ENCODE data around the gene TRAPPC2L. TPM values are rescaled to one million over a fixed set of nuclear protein-coding genes. Genes with fewer than 3 reads are reported as not detected.

The TRAPPC2L gene
- total and polyA plus RNA-seq, 10 of the 15 experiments (the other 5 are each of a cell fraction or from before 2014, with no cell fraction given), result 56.3 to 363 (median 118) TPM

- no peaks in the 10 kb centered on the region for H4K20me1 ChIP-seq (ENCODE audit: control insufficient read depth, insufficient read depth)
- no peak overlapping the region for H3K27ac ChIP-seq (ENCODE audit: control insufficient read depth, insufficient read depth)
- H3K79me2 ChIP-seq (ENCODE audit: control insufficient read depth, insufficient read depth, low read length), result no peaks in the 10 kb centered on the region
- CTCF ChIA-PET, result no interaction called here
- DNase-seq (ENCODE audit: low read depth, low spot score) (no peak), ATAC-seq (no peak), FAIRE-seq (no peak)
- BruUV-seq (replicated peaks), result no TSS peak
- intact Hi-C loops (cut with micrococcal nuclease; ENCODE audit: unreplicated experiment), result no loop called here
- POLR2A ChIA-PET, result no interaction called here
- no peak overlapping the region for H3K9ac ChIP-seq (ENCODE audit: control insufficient read depth, insufficient read depth, low read length)
- RAD21 ChIA-PET (ENCODE audit: unreplicated experiment), result no interaction called here
- no peaks in the 10 kb centered on the region for H3K27me3 ChIP-seq (replicated peaks in 1 of 2; ENCODE audit: control insufficient read depth in 2 of 2, insufficient read depth in 2 of 2, low read length in 1 of 2)
- no peak for TF ChIP-seq FOXM1 (IDR thresholded peaks at IDR 0.05; ENCODE audit: low read depth, low read length)
- no peak for TF ChIP-seq MTA3 (IDR thresholded peaks at IDR 0.05; ENCODE audit: borderline replicate concordance, low read length)
- TF ChIP-seq CREM (IDR thresholded peaks at IDR 0.05; ENCODE audit: low read depth), result no peak
- no peak for TF ChIP-seq FOS (IDR thresholded peaks at IDR 0.05; ENCODE audit: borderline replicate concordance, extremely low read depth, insufficient read length)
- TF ChIP-seq MEF2A (IDR thresholded peaks at IDR 0.05; ENCODE audit: insufficient read depth, low read depth, low read length), result no peak
- no peak for TF ChIP-seq SMARCA5 (IDR thresholded peaks at IDR 0.05)
- no peak for TF ChIP-seq SMC3 (IDR thresholded peaks at IDR 0.05; ENCODE audit: borderline replicate concordance, low read length)
- no peak for TF ChIP-seq EGR1 (IDR thresholded peaks at IDR 0.05; ENCODE audit: borderline replicate concordance in 1 of 2, low read depth in 2 of 2, low read length in 2 of 2)
- TF ChIP-seq KDM1A (IDR thresholded peaks at IDR 0.05; ENCODE audit: borderline replicate concordance), result no peak
- no peak for TF ChIP-seq ZBED1 (IDR thresholded peaks at IDR 0.05; ENCODE audit: borderline replicate concordance)
- no peak for TF ChIP-seq KAT2A (conservative IDR thresholded peaks at IDR 0.05; ENCODE audit: control insufficient read depth, low read depth, low read length)
- no peak for TF ChIP-seq BCL11A (IDR thresholded peaks at IDR 0.05; ENCODE audit: low read depth, low read length)
- TF ChIP-seq CBX5 (IDR thresholded peaks at IDR 0.05; ENCODE audit: low read depth), result no peak
- H3K4me3 ChIP-seq, result no peak overlapping the region
- no peaks in the 10 kb centered on the region for H3K9me3 ChIP-seq (replicated peaks; ENCODE audit: control insufficient read depth, insufficient read depth, low read length)
- 92% methylated on average over 19 of the region's 21 CpGs for WGBS (ENCODE audit: insufficient coverage, insufficient replicate concordance, low lambda C conversion rate, missing lambda C conversion rate)
- no peak overlapping the region for H3K4me2 ChIP-seq (ENCODE audit: control insufficient read depth, insufficient read depth)
- H3K36me3 ChIP-seq (ENCODE audit: control insufficient read depth in 2 of 2, insufficient read depth in 2 of 2, low read length in 1 of 2), result no peaks in the 10 kb centered on the region
- H2AFZ ChIP-seq (ENCODE audit: control insufficient read depth, low read depth, low read length), result no peak overlapping the region
- in situ Hi-C loops (cut with MboI), result no loop called here
- SMC1A ChIA-PET (ENCODE audit: uncharacterized antibody, unreplicated experiment), result no interaction called here
- no peaks in the 10 kb centered on the region for H3K4me1 ChIP-seq (ENCODE audit: control insufficient read depth, insufficient read depth, low read length)
Observed at GRCh38 chr16:88827727-88828126, 29.2 kb upstream of the TRAPPC2L start.

All from GM12878 (cell line).